H9 (cell line): ENCODE data around the gene SYCN. TPM values are rescaled to one million over a fixed set of nuclear protein-coding genes. Genes with fewer than 3 reads are reported as not detected.

Experiments used
- DNase-seq: peaks from one replicate; pipeline ENCODE4 v3.0.0-alpha.2; 2017
- H2AFZ ChIP-seq: one replicate; pipeline ENCODE4 v1.6.1; 2013; ENCODE audit warnings: mild to moderate bottlenecking, low read length, control low read depth, moderate library complexity
- H2AK5ac ChIP-seq: 2 replicates; pipeline ENCODE4 v1.6.1; 2013; ENCODE audit warnings: low read length, control low read depth, mixed read lengths; ENCODE audit not compliant: insufficient read length
- H2BK120ac ChIP-seq: one replicate; pipeline ENCODE4 v1.6.1; 2013; ENCODE audit warnings: low read depth, mild to moderate bottlenecking, low read length, control low read depth, inconsistent platforms; ENCODE audit not compliant: poor library complexity, severe bottlenecking
- H2BK12ac ChIP-seq: 2 replicates; pipeline ENCODE4 v1.6.1; 2013; ENCODE audit warnings: low read length, control low read depth, mixed read lengths, low read depth; ENCODE audit not compliant: insufficient read length
- H2BK15ac ChIP-seq: 2 replicates; pipeline ENCODE4 v1.6.1; 2013; ENCODE audit warnings: low read depth, low read length, control low read depth
- H2BK20ac ChIP-seq: one replicate; pipeline ENCODE4 v1.6.1; 2013; ENCODE audit warnings: low read depth, mild to moderate bottlenecking, low read length, control low read depth, inconsistent platforms; ENCODE audit not compliant: poor library complexity, severe bottlenecking
- H2BK5ac ChIP-seq: 2 replicates; pipeline ENCODE4 v1.6.1; 2013; ENCODE audit warnings: low read length, control low read depth, mixed read lengths; ENCODE audit not compliant: insufficient read length
- H3K14ac ChIP-seq: 2 replicates; pipeline ENCODE4 v1.6.1; 2013; ENCODE audit warnings: low read length, control low read depth; ENCODE audit not compliant: insufficient read depth
- H3K18ac ChIP-seq: 2 replicates; pipeline ENCODE4 v1.6.1; 2013; ENCODE audit warnings: low read depth, mild to moderate bottlenecking, mixed read lengths, low read length, control low read depth; ENCODE audit not compliant: insufficient read length
- H3K23ac ChIP-seq: 2 replicates; pipeline ENCODE4 v1.6.1; 2013; ENCODE audit warnings: low read length, control low read depth, mixed read lengths, low read depth; ENCODE audit not compliant: insufficient read length
- H3K23me2 ChIP-seq: 2 replicates; pipeline ENCODE4 v1.6.1; 2013; ENCODE audit warnings: low read depth, mild to moderate bottlenecking, mixed read lengths, low read length, control low read depth; ENCODE audit not compliant: insufficient read length, poor library complexity, severe bottlenecking
- H3K27ac ChIP-seq: 2 replicates; pipeline ENCODE4 v1.5.1; 2013; ENCODE audit warnings: low read length, control low read depth, mixed read lengths, low read depth; ENCODE audit not compliant: insufficient read length
- H3K27me3 ChIP-seq: 2 replicates; pipeline ENCODE4 v1.6.1; 2013; ENCODE audit warnings: low read length, control low read depth, inconsistent platforms; ENCODE audit not compliant: insufficient read depth
- H3K4ac ChIP-seq: 2 replicates; pipeline ENCODE4 v1.6.1; 2013; ENCODE audit warnings: low read depth, mild to moderate bottlenecking, control low read depth, inconsistent platforms, low read length, moderate library complexity
- H3K4me1 ChIP-seq: 2 replicates; pipeline ENCODE4 v1.6.1; 2013; ENCODE audit warnings: low read length, control low read depth, inconsistent platforms; ENCODE audit not compliant: insufficient read depth
- H3K4me2 ChIP-seq: 2 replicates; pipeline ENCODE4 v1.6.1; 2013; ENCODE audit warnings: low read length, control low read depth, mixed read lengths; ENCODE audit not compliant: insufficient read length, insufficient read depth
- H3K56ac ChIP-seq: 2 replicates; pipeline ENCODE4 v1.6.1; 2013; ENCODE audit warnings: low read depth, mild to moderate bottlenecking, mixed read lengths, low read length, control low read depth; ENCODE audit not compliant: insufficient read length
- H3K79me1 ChIP-seq: 2 replicates; pipeline ENCODE4 v1.6.1; 2013; ENCODE audit warnings: low read depth, mild to moderate bottlenecking, moderate library complexity, low read length, control low read depth, inconsistent platforms; ENCODE audit not compliant: insufficient read depth, poor library complexity, severe bottlenecking
- H3K79me2 ChIP-seq: 2 replicates; pipeline ENCODE4 v1.6.1; 2013; ENCODE audit warnings: low read length, control low read depth, inconsistent platforms; ENCODE audit not compliant: insufficient read depth
- H3K9ac ChIP-seq: 2 replicates; pipeline ENCODE4 v1.6.1; 2013; ENCODE audit warnings: low read length, control low read depth, mixed read lengths; ENCODE audit not compliant: insufficient read length; ENCODE audit errors: extremely low read depth
- H3K9me3 ChIP-seq: one replicate; pipeline ENCODE4 v1.6.1; 2013; ENCODE audit warnings: low read depth, low read length, inconsistent platforms; ENCODE audit not compliant: control insufficient read depth
- H3T11ph ChIP-seq: one replicate; pipeline ENCODE4 v1.6.1; 2013; ENCODE audit warnings: mild to moderate bottlenecking, low read length, control low read depth, inconsistent platforms
- H4K20me1 ChIP-seq: one replicate; pipeline ENCODE4 v1.6.1; 2013; ENCODE audit not compliant: control insufficient read depth, insufficient read length, insufficient read depth
- H4K5ac ChIP-seq: 2 replicates; pipeline ENCODE4 v1.6.1; 2013; ENCODE audit warnings: low read depth, mild to moderate bottlenecking, mixed read lengths, low read length, control low read depth; ENCODE audit not compliant: insufficient read length
- H4K8ac ChIP-seq: replicated peaks from 2 replicates; pipeline ENCODE4 v1.6.1; 2013; ENCODE audit warnings: low read length, control low read depth, mixed read lengths, low read depth; ENCODE audit not compliant: insufficient read length
- H4K91ac ChIP-seq: 2 replicates; pipeline ENCODE4 v1.6.1; 2013; ENCODE audit warnings: low read depth, mild to moderate bottlenecking, moderate library complexity, mixed read lengths, low read length, control low read depth; ENCODE audit not compliant: insufficient read length
- H3K27ac Mint-ChIP-seq, 3 experiments: 2 replicates in 2 of 3; 3 replicates in 1 of 3; pipeline ENCODE4 v1.8.0; 2020 to 2021; ENCODE audit warnings: mixed read lengths in 3 of 3, mild to moderate bottlenecking in 1 of 3, moderate library complexity in 1 of 3
- H3K27me3 Mint-ChIP-seq: 2 replicates; pipeline ENCODE4 v1.8.0; 2021; ENCODE audit warnings: low read depth, mild to moderate bottlenecking, moderate library complexity, mixed read lengths
- H3K36me3 Mint-ChIP-seq, 3 experiments: 2 replicates in 2 of 3; 3 replicates in 1 of 3; pipeline ENCODE4 v1.8.0; 2020 to 2021; ENCODE audit warnings: low read depth in 3 of 3, mixed read lengths in 3 of 3; ENCODE audit not compliant: insufficient read depth in 1 of 3
- H3K4me1 Mint-ChIP-seq, 2 experiments: 2 replicates each; pipeline ENCODE4 v1.8.0; 2020; ENCODE audit warnings: mixed read lengths in 2 of 2
- H3K4me3 Mint-ChIP-seq, 2 experiments: 2 replicates in 1 of 2; 3 replicates in 1 of 2; pipeline ENCODE4 v1.8.0; 2020 to 2021; ENCODE audit warnings: mild to moderate bottlenecking in 2 of 2, mixed read lengths in 2 of 2, moderate library complexity in 1 of 2
- H3K9me3 Mint-ChIP-seq, 2 experiments: 2 replicates in 1 of 2; 3 replicates in 1 of 2; pipeline ENCODE4 v1.8.0; 2020; ENCODE audit warnings: mild to moderate bottlenecking in 2 of 2, mixed read lengths in 2 of 2, moderate library complexity in 1 of 2
- WGBS: extraction: QIAGEN DNeasy Blood & Tissue Kit; methylation state at CpG from one replicate; pipeline ENCODE4 v1.1.7; 2013; ENCODE audit warnings: missing lambda C conversion rate, low lambda C conversion rate, mixed read lengths; ENCODE audit not compliant: insufficient read length; ENCODE audit errors: extremely low coverage; 5-methylcytosine and 5-hydroxymethylcytosine counted together
- total RNA-seq: library from RNA; stranded (reverse); gene quantifications from 2 replicates; pipeline ENCODE4 v1.2.1, GENCODE V29; 2021
- TF ChIP-seq, protein P1 (sequence below): fragments of 200-600 bp; sonication (generic); conservative IDR thresholded peaks from 3 replicates; pipeline ENCODE4 v1.8.0; 2021; ENCODE audit warnings: antibody characterized with exemption, mild to moderate bottlenecking

The SYCN gene
- total RNA-seq, 1 experiment from 2014 or later = not detected

DNA sequence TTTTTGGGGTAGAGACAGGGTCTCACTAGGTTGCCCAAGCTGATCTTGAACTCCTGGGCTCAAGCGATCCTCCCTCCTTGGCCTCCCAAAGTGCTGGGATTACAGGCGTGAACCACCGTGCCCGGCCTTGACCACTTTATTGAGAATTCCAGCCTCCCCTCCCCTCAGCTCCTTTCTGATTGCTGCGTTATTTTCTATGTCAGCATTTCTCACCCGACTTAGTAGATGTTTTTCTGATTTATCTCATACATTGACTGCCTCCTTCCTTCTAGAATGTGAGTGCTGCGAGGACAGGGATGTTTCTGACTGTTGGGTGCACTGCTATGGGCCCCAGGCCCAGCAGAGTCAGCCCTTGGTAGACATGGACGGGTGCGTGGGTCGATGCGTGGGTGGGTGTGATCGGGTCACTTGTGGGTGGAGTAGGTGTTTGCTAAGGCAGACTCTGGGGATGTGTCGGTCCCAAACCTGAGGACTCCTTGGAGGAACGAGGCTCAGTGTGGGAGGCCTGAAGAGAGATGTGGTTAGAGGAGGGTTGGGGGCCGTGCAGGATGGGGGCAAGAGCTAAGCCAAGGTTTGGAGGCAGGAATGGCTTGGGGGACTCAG, 41.5 kb downstream of the SYCN start:
- Histone ChIP-seq H3K79me2 (peaks cover 4% of the 10 kb centered on the region; the same call in 1 of the 2 replicates), H3K23ac (no peak overlapping the region), H3K18ac (no peak overlapping the region)

More for the DNA sequence above, 41.5 kb downstream of the SYCN start:
- TF ChIP-seq, protein P1, sequence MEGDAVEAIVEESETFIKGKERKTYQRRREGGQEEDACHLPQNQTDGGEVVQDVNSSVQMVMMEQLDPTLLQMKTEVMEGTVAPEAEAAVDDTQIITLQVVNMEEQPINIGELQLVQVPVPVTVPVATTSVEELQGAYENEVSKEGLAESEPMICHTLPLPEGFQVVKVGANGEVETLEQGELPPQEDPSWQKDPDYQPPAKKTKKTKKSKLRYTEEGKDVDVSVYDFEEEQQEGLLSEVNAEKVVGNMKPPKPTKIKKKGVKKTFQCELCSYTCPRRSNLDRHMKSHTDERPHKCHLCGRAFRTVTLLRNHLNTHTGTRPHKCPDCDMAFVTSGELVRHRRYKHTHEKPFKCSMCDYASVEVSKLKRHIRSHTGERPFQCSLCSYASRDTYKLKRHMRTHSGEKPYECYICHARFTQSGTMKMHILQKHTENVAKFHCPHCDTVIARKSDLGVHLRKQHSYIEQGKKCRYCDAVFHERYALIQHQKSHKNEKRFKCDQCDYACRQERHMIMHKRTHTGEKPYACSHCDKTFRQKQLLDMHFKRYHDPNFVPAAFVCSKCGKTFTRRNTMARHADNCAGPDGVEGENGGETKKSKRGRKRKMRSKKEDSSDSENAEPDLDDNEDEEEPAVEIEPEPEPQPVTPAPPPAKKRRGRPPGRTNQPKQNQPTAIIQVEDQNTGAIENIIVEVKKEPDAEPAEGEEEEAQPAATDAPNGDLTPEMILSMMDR = no peak
- no CpG with 5 or more reads among the region's 15 CpGs for WGBS
- no peaks in the 10 kb centered on the region for H3K9me3 Mint-ChIP-seq
- no peak overlapping the region for H2BK12ac ChIP-seq
- peaks cover 5% of the 10 kb centered on the region for H3K23me2 ChIP-seq
- no peak overlapping the region for H2BK120ac ChIP-seq
- peaks cover 0 to 8% (median 2%) of the 10 kb centered on the region in 3 experiments; a peak in 3 of 7 replicates for H3K36me3 Mint-ChIP-seq
- no peaks in the 10 kb centered on the region for H3K79me1 ChIP-seq
- no peak overlapping the region for H2AK5ac ChIP-seq
- H2BK20ac ChIP-seq = no peak overlapping the region
- no peaks in the 10 kb centered on the region for H3K27me3 Mint-ChIP-seq
- H3K9ac ChIP-seq = no peak overlapping the region
- H3K9me3 ChIP-seq = no peaks in the 10 kb centered on the region
- H3T11ph ChIP-seq = no peak overlapping the region
- peaks cover 5% of the 10 kb centered on the region for H4K20me1 ChIP-seq
- no peak overlapping the region for H4K5ac ChIP-seq
- no peak overlapping the region for H3K4me2 ChIP-seq
- H3K4me1 ChIP-seq = peaks cover 3% of the 10 kb centered on the region; the same call in 1 of the 2 replicates
- H2BK5ac ChIP-seq = no peak overlapping the region
- no peak for DNase-seq
- no peak overlapping the region for H3K4ac ChIP-seq
- no peak overlapping the region for H4K91ac ChIP-seq
- H2BK15ac ChIP-seq = no peak overlapping the region
- H4K8ac ChIP-seq = no peak overlapping the region
- H3K4me3 Mint-ChIP-seq = no peak overlapping the region
- no peaks in the 10 kb centered on the region for H3K27me3 ChIP-seq
- H3K27ac Mint-ChIP-seq = peak overlapping the region; percentile 11 to 56 (median 19); a peak in 4 of 7 replicates
- H2AFZ ChIP-seq = no peak overlapping the region
- H3K27ac ChIP-seq = no peak overlapping the region
- no peak overlapping the region for H3K14ac ChIP-seq
- H3K4me1 Mint-ChIP-seq = peaks cover 18 to 25% of the 10 kb centered on the region in 2 experiments
- H3K56ac ChIP-seq = no peak overlapping the region
